Measurements from ENCODE around the gene CUBN. TPM values are rescaled to one million over a fixed set of nuclear protein-coding genes. Genes with fewer than 3 reads are reported as not detected.

The CUBN gene
- total RNA-seq, 2 donors from 2014 or later = 1.3 to 9.7 TPM

- TF ChIP-seq POLR2AphosphoS5 (IDR thresholded peaks at IDR 0.05) (peak; percentile 61), CTCF (IDR thresholded peaks at IDR 0.05) (no peak), POLR2A (IDR thresholded peaks at IDR 0.05) (no peak)
- H3K9me3 ChIP-seq = no peaks in the 10 kb centered on the region
- intact Hi-C loops (cut with DNase I) = no loop called here
- H3K4me1 ChIP-seq (replicated peaks) = peaks cover 5% of the 10 kb centered on the region
- no peaks in the 10 kb centered on the region for H3K36me3 ChIP-seq
- 35% methylated on average over 6 of the region's 6 CpGs for WGBS
- no peak for DNase-seq (ENCODE audit: low spot score)
- no peak overlapping the region for H3K4me3 ChIP-seq
- H3K27me3 ChIP-seq (replicated peaks; ENCODE audit: insufficient read depth) = no peaks in the 10 kb centered on the region
- no peak overlapping the region for H3K27ac ChIP-seq
These were observed 133.6 kb downstream of the CUBN start for GRCh38 chr10:16995867-16996529.

- H3K9me3 ChIP-seq = no peaks in the 10 kb centered on the region
- H3K27me3 ChIP-seq (replicated peaks; ENCODE audit: insufficient read depth) = no peaks in the 10 kb centered on the region
- H3K36me3 ChIP-seq = no peaks in the 10 kb centered on the region
- DNase-seq (ENCODE audit: low spot score) = no peak
- no peak for TF ChIP-seq POLR2A (IDR thresholded peaks at IDR 0.05)
- TF ChIP-seq POLR2AphosphoS5 (IDR thresholded peaks at IDR 0.05) = no peak
- TF ChIP-seq CTCF (IDR thresholded peaks at IDR 0.05) = no peak
- 62% methylated on average over 4 of the region's 4 CpGs for WGBS
- intact Hi-C loops (cut with DNase I) = no loop called here
- no peak overlapping the region for H3K4me3 ChIP-seq
- H3K27ac ChIP-seq = no peak overlapping the region
- peaks cover 5% of the 10 kb centered on the region for H3K4me1 ChIP-seq (replicated peaks)
These were observed 136.4 kb downstream of the CUBN start for GRCh38 chr10:16993186-16993585.

DNA sequence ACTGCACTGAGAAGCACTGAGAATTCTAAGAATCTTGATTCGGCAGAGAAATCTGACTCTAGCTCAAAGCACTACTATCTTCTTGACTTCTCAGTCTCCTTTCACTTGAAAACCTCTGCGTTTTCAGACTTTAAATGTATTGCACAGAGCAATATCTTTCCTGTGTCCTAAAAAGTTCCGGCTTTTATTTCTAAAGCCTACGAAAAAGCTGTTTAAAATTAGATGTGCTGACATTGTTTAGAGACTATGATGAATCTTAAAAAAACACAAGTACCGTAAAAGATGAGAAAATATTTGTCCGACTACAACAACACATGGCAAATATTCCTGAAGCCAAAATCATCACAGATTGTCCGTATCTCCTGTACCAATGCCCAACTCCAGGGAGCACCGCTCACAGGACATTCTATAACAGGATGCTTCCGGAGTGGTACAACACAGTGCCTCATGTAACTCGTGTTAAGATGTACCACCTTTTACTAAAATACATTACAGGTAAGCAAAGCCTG is 136.9 kb downstream of the CUBN start:
- H3K27ac ChIP-seq = no peak overlapping the region
- peak; percentile 23 for DNase-seq (ENCODE audit: low spot score)
- H3K36me3 ChIP-seq = no peaks in the 10 kb centered on the region
- no peaks in the 10 kb centered on the region for H3K27me3 ChIP-seq (replicated peaks; ENCODE audit: insufficient read depth)
- TF ChIP-seq POLR2AphosphoS5 (IDR thresholded peaks at IDR 0.05) (peak; percentile 44), POLR2A (IDR thresholded peaks at IDR 0.05) (no peak), CTCF (IDR thresholded peaks at IDR 0.05) (no peak)
- intact Hi-C loops (cut with DNase I) = no loop called here
- H3K9me3 ChIP-seq = no peaks in the 10 kb centered on the region
- peaks cover 5% of the 10 kb centered on the region for H3K4me1 ChIP-seq (replicated peaks)
- H3K4me3 ChIP-seq = no peak overlapping the region
- 16% methylated on average over 10 of the region's 10 CpGs for WGBS

DNA sequence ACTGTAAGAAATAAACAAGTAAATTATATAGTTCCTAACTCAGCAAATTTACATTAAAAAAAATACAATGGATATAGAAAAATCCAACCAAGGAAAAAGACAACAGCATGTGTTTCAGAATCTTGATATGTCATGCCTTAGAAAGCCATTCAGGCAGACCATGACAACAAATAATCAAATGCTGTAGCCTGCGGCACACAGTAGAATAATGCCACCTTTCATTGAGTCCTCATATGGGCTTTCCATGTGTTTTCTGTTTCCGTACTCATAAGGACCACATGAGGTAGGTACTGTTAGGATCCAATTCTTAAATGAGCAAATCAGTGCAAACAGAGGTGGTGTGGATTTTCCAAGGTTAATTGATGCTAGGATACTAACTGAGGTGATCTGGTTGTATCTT is 138.6 kb downstream of the CUBN start:
- no peak for DNase-seq (ENCODE audit: low spot score)
- Histone ChIP-seq H3K9me3 (no peaks in the 10 kb centered on the region), H3K27me3 (replicated peaks; ENCODE audit: insufficient read depth) (no peaks in the 10 kb centered on the region), H3K4me1 (replicated peaks) (peaks cover 8% of the 10 kb centered on the region), H3K36me3 (no peaks in the 10 kb centered on the region), H3K27ac (no peak overlapping the region), H3K4me3 (no peak overlapping the region)
- no peak for TF ChIP-seq CTCF (IDR thresholded peaks at IDR 0.05)
- TF ChIP-seq POLR2AphosphoS5 (IDR thresholded peaks at IDR 0.05) = no peak
- TF ChIP-seq POLR2A (IDR thresholded peaks at IDR 0.05) = no peak
- intact Hi-C loops (cut with DNase I) = no loop called here
- WGBS = 98% methylated on average over 2 of the region's 2 CpGs

- no peak overlapping the region for H3K27ac ChIP-seq
- no peaks in the 10 kb centered on the region for H3K9me3 ChIP-seq
- H3K4me1 ChIP-seq (replicated peaks) = peaks cover 8% of the 10 kb centered on the region
- H3K4me3 ChIP-seq = no peak overlapping the region
- intact Hi-C loops (cut with DNase I) = no loop called here
- 88% methylated on average over 8 of the region's 8 CpGs for WGBS
- no peaks in the 10 kb centered on the region for H3K36me3 ChIP-seq
- DNase-seq (ENCODE audit: low spot score) = no peak
- TF ChIP-seq POLR2AphosphoS5 (IDR thresholded peaks at IDR 0.05) (no peak), POLR2A (IDR thresholded peaks at IDR 0.05) (no peak), CTCF (IDR thresholded peaks at IDR 0.05) (no peak)
- no peaks in the 10 kb centered on the region for H3K27me3 ChIP-seq (replicated peaks; ENCODE audit: insufficient read depth)
These were observed 139.8 kb downstream of the CUBN start for GRCh38 chr10:16989826-16990293.

All from prostate gland (tissue), 2 donors.